Measurements from ENCODE around the gene BDKRB2. TPM values are rescaled to one million over a fixed set of nuclear protein-coding genes. Genes with fewer than 3 reads are reported as not detected.

Gene BDKRB2
- total and polyA plus RNA-seq, 9 donors: 0.40 to 3.3 (median 1.9) TPM

DNA sequence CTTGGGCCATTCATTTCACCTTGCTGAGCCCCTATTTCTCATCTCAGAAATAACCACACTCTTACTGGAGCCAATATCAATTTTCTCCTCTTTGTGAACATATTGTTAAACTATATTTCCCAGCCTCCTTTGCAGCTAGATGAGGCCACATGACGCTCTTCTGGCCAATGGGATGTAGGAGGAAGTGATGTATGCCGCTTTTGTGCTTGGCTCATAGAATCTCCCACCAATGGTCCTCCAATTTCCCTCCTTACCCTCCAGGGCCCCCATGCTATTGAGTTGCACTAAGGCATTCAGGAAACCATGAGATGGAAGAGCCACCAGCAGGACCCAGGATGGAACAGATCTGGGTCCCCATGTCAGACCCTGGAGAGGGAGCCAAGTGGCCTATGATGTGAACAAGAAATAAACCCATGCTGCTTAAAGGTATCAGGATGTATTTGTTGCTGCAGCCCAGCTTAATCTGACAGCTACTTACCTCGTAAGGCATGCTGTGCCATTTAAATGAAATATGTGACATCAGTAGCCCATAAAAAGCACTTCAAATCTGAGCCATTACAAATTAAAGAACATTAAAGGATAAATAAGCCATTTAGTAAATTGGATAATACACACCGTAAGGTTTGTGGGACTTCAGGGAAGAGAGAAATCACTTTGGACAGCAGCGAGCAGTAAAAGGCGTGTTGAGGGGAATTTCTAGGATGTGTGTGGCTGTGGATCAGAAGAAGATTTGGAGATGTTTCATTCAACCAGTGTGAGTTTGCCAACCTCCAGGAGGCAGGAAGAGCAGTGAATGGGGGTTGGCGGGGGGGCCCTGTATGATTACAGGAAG lies 24.4 kb upstream of the BDKRB2 start:
- H3K4me1 ChIP-seq (ENCODE audit: insufficient read depth): no peaks in the 10 kb centered on the region
- no peak overlapping the region for H3K27ac ChIP-seq
- H3K9me3 ChIP-seq: no peaks in the 10 kb centered on the region
- no peak overlapping the region for H3K4me3 ChIP-seq
- TF ChIP-seq EP300 (IDR thresholded peaks at IDR 0.05) (no peak), POLR2A (IDR thresholded peaks at IDR 0.05) (no peak)
- TF ChIP-seq, protein P1, sequence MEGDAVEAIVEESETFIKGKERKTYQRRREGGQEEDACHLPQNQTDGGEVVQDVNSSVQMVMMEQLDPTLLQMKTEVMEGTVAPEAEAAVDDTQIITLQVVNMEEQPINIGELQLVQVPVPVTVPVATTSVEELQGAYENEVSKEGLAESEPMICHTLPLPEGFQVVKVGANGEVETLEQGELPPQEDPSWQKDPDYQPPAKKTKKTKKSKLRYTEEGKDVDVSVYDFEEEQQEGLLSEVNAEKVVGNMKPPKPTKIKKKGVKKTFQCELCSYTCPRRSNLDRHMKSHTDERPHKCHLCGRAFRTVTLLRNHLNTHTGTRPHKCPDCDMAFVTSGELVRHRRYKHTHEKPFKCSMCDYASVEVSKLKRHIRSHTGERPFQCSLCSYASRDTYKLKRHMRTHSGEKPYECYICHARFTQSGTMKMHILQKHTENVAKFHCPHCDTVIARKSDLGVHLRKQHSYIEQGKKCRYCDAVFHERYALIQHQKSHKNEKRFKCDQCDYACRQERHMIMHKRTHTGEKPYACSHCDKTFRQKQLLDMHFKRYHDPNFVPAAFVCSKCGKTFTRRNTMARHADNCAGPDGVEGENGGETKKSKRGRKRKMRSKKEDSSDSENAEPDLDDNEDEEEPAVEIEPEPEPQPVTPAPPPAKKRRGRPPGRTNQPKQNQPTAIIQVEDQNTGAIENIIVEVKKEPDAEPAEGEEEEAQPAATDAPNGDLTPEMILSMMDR (IDR thresholded peaks at IDR 0.05): no peak
- intact Hi-C loops (cut with DNase I): no loop called here
- no peak for DNase-seq
- no peaks in the 10 kb centered on the region for H3K27me3 ChIP-seq
- no peaks in the 10 kb centered on the region for H3K36me3 ChIP-seq
- 80 to 87% (median 86%) methylated on average over 7 of the region's 7 CpGs for WGBS, 3 donors

DNA sequence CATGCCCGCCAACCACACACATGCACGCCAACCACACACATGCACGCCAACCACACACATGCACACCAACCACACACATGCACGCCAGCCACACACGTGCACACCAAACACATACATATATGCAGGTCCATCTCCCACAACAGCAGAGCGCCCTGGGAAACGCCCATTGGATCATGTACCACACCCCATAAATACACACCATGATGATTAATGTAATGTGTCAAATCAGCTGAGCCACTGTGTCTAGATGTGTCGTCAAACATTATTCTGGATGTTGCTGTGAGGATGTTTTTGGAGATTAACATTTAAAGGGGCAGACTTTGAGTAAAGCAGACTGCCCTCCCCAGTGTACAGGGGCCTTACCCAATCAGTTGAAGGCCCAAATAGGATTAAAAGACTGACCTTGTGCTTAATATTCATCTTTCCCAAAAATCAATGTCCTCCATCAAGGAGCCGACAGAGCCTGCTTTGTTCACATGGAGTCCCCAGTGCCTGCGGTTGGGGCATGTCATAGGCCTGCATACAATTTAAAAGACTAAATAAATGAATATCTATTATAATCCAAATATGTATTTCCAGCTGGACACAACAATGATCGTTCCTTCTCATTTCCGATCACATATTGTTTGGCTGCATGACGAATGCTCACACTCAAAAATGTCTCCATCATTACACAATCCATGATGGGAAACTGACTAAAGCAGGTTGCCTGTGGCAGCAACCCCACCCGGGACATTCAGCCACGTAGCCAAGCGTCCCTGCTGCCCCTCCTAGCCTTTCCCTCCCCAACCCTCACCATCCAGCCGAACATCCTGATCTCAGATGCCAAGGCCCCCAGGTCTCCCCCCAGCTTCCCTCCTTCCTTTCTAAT lies 23.2 kb upstream of the BDKRB2 start:
- no peaks in the 10 kb centered on the region for H3K27me3 ChIP-seq
- WGBS, 3 donors: 85 to 88% (median 87%) methylated on average over 17 of the region's 17 CpGs
- H3K36me3 ChIP-seq: no peaks in the 10 kb centered on the region
- no peak for DNase-seq
- TF ChIP-seq, protein P1 (IDR thresholded peaks at IDR 0.05): no peak
- TF ChIP-seq EP300 (IDR thresholded peaks at IDR 0.05): no peak
- TF ChIP-seq POLR2A (IDR thresholded peaks at IDR 0.05): no peak
- intact Hi-C loops (cut with DNase I): no loop called here
- no peak overlapping the region for H3K27ac ChIP-seq
- H3K4me1 ChIP-seq (ENCODE audit: insufficient read depth): no peaks in the 10 kb centered on the region
- no peak overlapping the region for H3K4me3 ChIP-seq
- no peaks in the 10 kb centered on the region for H3K9me3 ChIP-seq

DNA sequence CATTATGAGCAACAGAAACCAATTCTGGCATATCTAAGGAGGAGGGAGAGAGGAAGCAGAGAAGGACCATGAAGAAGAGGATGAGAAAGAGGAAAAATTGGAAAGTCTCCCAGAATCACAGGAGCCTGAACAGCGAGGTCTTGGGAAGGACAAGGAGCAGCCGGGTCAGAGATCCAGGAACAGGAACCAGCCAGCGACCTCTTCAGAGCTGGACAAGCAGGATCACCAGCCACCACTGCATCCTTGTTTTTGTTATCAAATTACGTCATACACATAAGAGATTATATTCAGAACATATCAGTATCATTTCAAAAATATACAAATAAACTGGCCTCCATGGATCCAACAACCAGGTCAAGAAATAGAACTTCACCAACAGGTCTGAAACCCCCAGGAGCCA lies 22.1 kb upstream of the BDKRB2 start:
- no peaks in the 10 kb centered on the region for H3K9me3 ChIP-seq
- no peaks in the 10 kb centered on the region for H3K27me3 ChIP-seq
- H3K4me3 ChIP-seq: no peak overlapping the region
- no peak for DNase-seq
- 53 to 65% (median 55%) methylated on average over 4 of the region's 4 CpGs for WGBS, 3 donors
- intact Hi-C loops (cut with DNase I): no loop called here
- no peak for TF ChIP-seq POLR2A (IDR thresholded peaks at IDR 0.05)
- no peak overlapping the region for H3K27ac ChIP-seq
- H3K4me1 ChIP-seq (ENCODE audit: insufficient read depth): no peaks in the 10 kb centered on the region
- no peaks in the 10 kb centered on the region for H3K36me3 ChIP-seq

DNA sequence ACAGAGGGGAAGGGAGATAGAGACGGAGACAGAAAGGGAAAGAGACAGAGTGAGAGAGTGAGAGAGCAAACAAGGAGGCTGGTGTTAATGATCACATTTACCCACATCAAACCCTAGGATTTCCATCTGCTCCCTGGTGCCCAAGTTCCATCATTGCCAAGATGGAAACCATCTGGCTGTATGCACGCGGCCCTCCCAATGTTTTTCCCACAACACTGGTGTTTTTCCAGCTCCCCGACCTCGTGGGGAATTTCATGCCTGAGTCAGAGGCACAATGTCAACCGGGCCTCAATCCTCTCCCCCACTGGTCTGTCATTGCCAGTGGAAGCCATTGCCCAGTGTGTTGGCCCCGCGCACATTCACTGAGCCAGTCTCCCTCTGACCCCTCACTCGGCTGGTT lies 19.9 kb upstream of the BDKRB2 start:
- H3K27me3 ChIP-seq: no peaks in the 10 kb centered on the region
- H3K27ac ChIP-seq: no peak overlapping the region
- no peak overlapping the region for H3K4me3 ChIP-seq
- TF ChIP-seq EP300 (IDR thresholded peaks at IDR 0.05) (no peak), POLR2A (IDR thresholded peaks at IDR 0.05) (no peak)
- TF ChIP-seq, protein P1 (IDR thresholded peaks at IDR 0.05): no peak
- WGBS, 3 donors: 32 to 44% (median 43%) methylated on average over 9 of the region's 9 CpGs
- no peaks in the 10 kb centered on the region for H3K4me1 ChIP-seq (ENCODE audit: insufficient read depth)
- intact Hi-C loops (cut with DNase I): no loop called here
- H3K36me3 ChIP-seq: no peaks in the 10 kb centered on the region
- no peaks in the 10 kb centered on the region for H3K9me3 ChIP-seq
- peak in 2 of 5 donors; percentile 18 to 47 for DNase-seq

All from ovary (tissue), 9 donors.